ENCODE results near the gene REPS1.
"Not testable (repeated sequence)": the region's sequence is repeated elsewhere in the genome, so short reads cannot be mapped to it uniquely, and the experiment has no call there.

REPS1 gene

GRCh38 chr6:138987643-138988468 lies at the start of gene REPS1:
Gene REPS1, minus strand, starts transcription at chr6:138988253. Its CDS starts 571 bp downstream, at chr6:138987682.
- DNase-seq: peak; percentile 86 to 97 (median 96)

GRCh38 chr6:139037490-139037889 lies 49.4 kb upstream of the REPS1 start:
- no peak for DNase-seq

GRCh38 chr6:139030228-139030963 lies 42.3 kb upstream of the REPS1 start:
- peak in 2 of 3 experiments; percentile 60 to 89 for DNase-seq

GRCh38 chr6:139029470-139030227 lies 41.6 kb upstream of the REPS1 start:
- peak; percentile 31 to 91 (median 91) for DNase-seq

- DNase-seq: peak; percentile 57 to 95 (median 93)
Measured at GRCh38 chr6:139028658-139029469, 40.8 kb upstream of the REPS1 start, which contains the start of gene ABRACL. Gene ABRACL, plus strand, starts transcription at chr6:139028745. Its CDS starts 5,416 bp downstream, at chr6:139034161.

- peak in 1 of 3 experiments; percentile 83 for DNase-seq
Measured at GRCh38 chr6:139028215-139028657, 40.2 kb upstream of the REPS1 start.

GRCh38 chr6:139027620-139028182 lies 39.6 kb upstream of the REPS1 start:
- peak; percentile 72 to 94 (median 82) for DNase-seq

GRCh38 chr6:139025416-139025815 lies 37.4 kb upstream of the REPS1 start:
- not testable (repeated sequence) for DNase-seq

GRCh38 chr6:139020689-139021088 lies 32.6 kb upstream of the REPS1 start:
- no peak for DNase-seq

- DNase-seq: no peak
Measured at GRCh38 chr6:139019722-139020121, 31.7 kb upstream of the REPS1 start.

GRCh38 chr6:139017227-139017626 lies 29.2 kb upstream of the REPS1 start:
- DNase-seq: peak in 1 of 3 experiments; percentile 63

- peak in 2 of 3 experiments; percentile 46 to 53 for DNase-seq
Measured at GRCh38 chr6:139016337-139017213, 28.5 kb upstream of the REPS1 start.

- DNase-seq: peak in 1 of 3 experiments; percentile 18
Measured at GRCh38 chr6:139014945-139015344, 26.9 kb upstream of the REPS1 start.

GRCh38 chr6:139013185-139013800 lies 25.2 kb upstream of the REPS1 start:
- DNase-seq: no peak

GRCh38 chr6:139011980-139012379 lies 23.9 kb upstream of the REPS1 start:
- no peak for DNase-seq

GRCh38 chr6:139010674-139011073 lies 22.6 kb upstream of the REPS1 start:
- peak in 1 of 3 experiments; percentile 40 for DNase-seq

- DNase-seq: no peak
Measured at GRCh38 chr6:139008117-139008516, 20.1 kb upstream of the REPS1 start.

- DNase-seq: no peak
Measured at GRCh38 chr6:139007428-139007827, 19.4 kb upstream of the REPS1 start.

- DNase-seq: no peak
Measured at GRCh38 chr6:139006477-139006876, 18.4 kb upstream of the REPS1 start.

GRCh38 chr6:139003751-139004150 lies 15.7 kb upstream of the REPS1 start:
- no peak for DNase-seq
